Neural crest cell (in vitro differentiated cells): Measurements from ENCODE around the gene RC3H1. TPM values are rescaled to one million over a fixed set of nuclear protein-coding genes. Genes with fewer than 3 reads are reported as not detected.

Experiments
- DNase-seq: peaks from one replicate; pipeline ENCODE4 v3.0.0; 2021; ENCODE audit warnings: low read depth, mixed read lengths, low spot score
- H3K27ac Mint-ChIP-seq: one replicate; pipeline ENCODE4 v1.8.0; 2021; ENCODE audit warnings: mild to moderate bottlenecking, mixed read lengths; ENCODE audit not compliant: unreplicated experiment
- H3K27me3 Mint-ChIP-seq: 2 replicates; pipeline ENCODE4 v1.8.0; 2021; ENCODE audit warnings: low read depth, mild to moderate bottlenecking, mixed read lengths
- H3K36me3 Mint-ChIP-seq: 2 replicates; pipeline ENCODE4 v1.8.0; 2021; ENCODE audit warnings: low read depth, mild to moderate bottlenecking, mixed read lengths
- H3K4me1 Mint-ChIP-seq: 2 replicates; pipeline ENCODE4 v1.8.0; 2021; ENCODE audit warnings: mixed read lengths
- H3K4me3 Mint-ChIP-seq: one replicate; pipeline ENCODE4 v1.8.0; 2021; ENCODE audit warnings: mild to moderate bottlenecking, mixed read lengths
- H3K9me3 Mint-ChIP-seq: 2 replicates; pipeline ENCODE4 v1.8.0; 2021; ENCODE audit warnings: mixed read lengths
- total RNA-seq: library from RNA; stranded (reverse); gene quantifications from 2 replicates; pipeline ENCODE4 v1.2.1, GENCODE V29; 2021
- TF ChIP-seq, protein P1 (sequence below): fragments of 200-600 bp; sonication (generic); conservative IDR thresholded peaks from 2 replicates; pipeline ENCODE4 v1.5.0; 2021; ENCODE audit warnings: antibody characterized with exemption, mild to moderate bottlenecking

RC3H1 gene
- total RNA-seq, 1 donor from 2014 or later: 35.2 TPM

DNA sequence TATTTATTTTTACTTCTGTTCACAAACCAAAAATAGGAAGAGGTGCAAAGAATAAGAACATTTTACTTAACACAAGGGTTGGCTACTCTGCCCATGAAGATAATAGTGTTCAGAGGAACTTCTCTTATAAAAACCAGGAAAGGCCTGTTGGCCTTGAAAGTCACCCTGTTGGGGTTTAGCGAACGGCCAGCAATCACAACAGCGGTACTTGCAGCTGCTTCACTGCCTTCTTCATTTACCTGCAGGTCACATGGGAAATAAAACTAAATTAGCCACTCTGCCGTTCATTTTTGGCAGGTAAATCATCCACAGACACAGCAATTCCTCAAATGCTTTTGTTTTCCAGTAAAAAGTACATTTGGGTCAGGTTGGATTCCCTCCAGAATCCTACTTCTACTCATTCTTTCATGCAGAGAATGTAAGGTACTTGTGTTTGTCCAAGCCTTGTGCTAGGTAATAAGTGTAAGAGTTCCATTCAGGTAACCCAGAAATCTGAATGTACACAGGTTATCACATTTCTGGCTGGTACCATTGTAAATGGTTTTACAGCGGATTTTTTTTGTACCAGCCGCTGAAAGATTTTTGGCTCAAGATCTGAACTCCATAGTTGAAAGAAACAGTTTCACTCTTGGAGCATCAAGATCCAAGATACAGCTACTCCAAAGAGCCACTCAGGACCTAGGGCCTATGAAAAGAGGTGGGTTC, 118.2 kb downstream of the RC3H1 start:
- peaks cover 2% of the 10 kb centered on the region for H3K36me3 Mint-ChIP-seq
- H3K4me1 Mint-ChIP-seq: peaks cover 5% of the 10 kb centered on the region
- TF ChIP-seq, protein P1, sequence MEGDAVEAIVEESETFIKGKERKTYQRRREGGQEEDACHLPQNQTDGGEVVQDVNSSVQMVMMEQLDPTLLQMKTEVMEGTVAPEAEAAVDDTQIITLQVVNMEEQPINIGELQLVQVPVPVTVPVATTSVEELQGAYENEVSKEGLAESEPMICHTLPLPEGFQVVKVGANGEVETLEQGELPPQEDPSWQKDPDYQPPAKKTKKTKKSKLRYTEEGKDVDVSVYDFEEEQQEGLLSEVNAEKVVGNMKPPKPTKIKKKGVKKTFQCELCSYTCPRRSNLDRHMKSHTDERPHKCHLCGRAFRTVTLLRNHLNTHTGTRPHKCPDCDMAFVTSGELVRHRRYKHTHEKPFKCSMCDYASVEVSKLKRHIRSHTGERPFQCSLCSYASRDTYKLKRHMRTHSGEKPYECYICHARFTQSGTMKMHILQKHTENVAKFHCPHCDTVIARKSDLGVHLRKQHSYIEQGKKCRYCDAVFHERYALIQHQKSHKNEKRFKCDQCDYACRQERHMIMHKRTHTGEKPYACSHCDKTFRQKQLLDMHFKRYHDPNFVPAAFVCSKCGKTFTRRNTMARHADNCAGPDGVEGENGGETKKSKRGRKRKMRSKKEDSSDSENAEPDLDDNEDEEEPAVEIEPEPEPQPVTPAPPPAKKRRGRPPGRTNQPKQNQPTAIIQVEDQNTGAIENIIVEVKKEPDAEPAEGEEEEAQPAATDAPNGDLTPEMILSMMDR: no peak
- no peaks in the 10 kb centered on the region for H3K9me3 Mint-ChIP-seq
- H3K4me3 Mint-ChIP-seq: no peak overlapping the region
- H3K27me3 Mint-ChIP-seq: no peaks in the 10 kb centered on the region
- no peak overlapping the region for H3K27ac Mint-ChIP-seq
- no peak for DNase-seq

DNA sequence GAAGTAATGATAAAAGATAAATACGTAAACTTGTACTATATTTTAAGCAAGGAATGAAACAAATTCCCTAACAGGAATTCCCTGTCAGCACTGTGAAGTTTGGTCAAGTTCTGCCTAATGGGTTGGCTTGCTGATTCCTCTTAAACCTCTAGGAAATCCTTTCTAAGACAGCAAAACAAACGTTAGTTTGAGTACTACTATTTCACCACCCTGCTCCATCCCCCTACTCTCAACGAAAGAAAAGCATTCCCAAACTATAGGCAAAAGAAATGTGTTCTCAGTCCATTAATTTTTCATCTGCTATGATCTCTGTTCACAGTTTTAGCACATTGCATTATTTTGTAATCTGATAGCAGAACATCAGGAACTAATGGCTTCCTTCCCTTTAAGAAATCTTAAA, 121.2 kb downstream of the RC3H1 start:
- no peaks in the 10 kb centered on the region for H3K27me3 Mint-ChIP-seq
- H3K4me1 Mint-ChIP-seq: peaks cover 5% of the 10 kb centered on the region
- peaks cover 2% of the 10 kb centered on the region for H3K36me3 Mint-ChIP-seq
- no peak for DNase-seq
- no peak overlapping the region for H3K27ac Mint-ChIP-seq
- no peaks in the 10 kb centered on the region for H3K9me3 Mint-ChIP-seq
- TF ChIP-seq, protein P1: no peak
- H3K4me3 Mint-ChIP-seq: no peak overlapping the region

DNA sequence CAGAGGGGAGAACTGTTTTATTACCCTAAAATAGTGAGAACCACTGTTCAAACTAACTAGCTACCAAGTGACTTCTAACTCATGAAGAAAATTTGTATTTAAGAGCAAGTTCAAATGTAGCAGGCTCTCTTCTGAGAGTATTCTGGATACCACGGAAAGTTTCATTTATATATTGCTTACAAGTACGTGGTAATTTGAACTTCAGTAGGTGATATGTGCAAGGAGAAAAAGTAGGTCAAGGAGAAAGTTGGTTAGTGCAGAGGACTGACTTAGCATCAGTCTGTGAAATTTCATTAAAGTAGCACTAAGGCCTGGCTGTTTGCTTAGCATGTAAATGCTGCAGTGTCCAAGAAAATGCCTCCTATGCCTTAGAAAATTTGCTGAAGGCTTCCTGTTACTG, 121.7 kb downstream of the RC3H1 start:
- TF ChIP-seq, protein P1: no peak
- Mint-ChIP-seq H3K9me3 (no peaks in the 10 kb centered on the region), H3K27me3 (no peaks in the 10 kb centered on the region), H3K4me3 (no peak overlapping the region), H3K36me3 (no peaks in the 10 kb centered on the region), H3K27ac (no peak overlapping the region), H3K4me1 (peaks cover 5% of the 10 kb centered on the region)
- no peak for DNase-seq

DNA sequence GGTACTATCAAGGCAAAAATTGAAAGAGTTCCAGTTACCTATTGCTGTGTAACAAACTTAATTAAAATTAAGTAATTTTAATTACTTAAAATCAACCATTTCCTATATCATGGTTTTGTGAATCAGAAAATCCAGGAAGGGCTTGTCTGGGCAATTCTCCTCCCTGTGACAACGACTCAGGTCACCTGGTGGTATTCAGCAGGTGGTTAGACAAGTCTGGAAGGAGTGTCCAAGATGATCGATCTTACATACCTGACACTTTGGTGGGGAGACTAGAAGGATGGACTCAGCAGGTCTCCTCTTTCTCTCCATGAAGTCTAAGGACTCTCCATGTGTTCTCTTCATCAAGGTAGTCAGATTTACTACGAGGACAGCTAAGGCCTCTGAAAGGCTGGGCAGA, 128.0 kb downstream of the RC3H1 start:
- DNase-seq: no peak
- TF ChIP-seq, protein P1: no peak
- Mint-ChIP-seq H3K27ac (no peak overlapping the region), H3K27me3 (no peaks in the 10 kb centered on the region), H3K36me3 (no peaks in the 10 kb centered on the region), H3K4me3 (no peak overlapping the region), H3K4me1 (peaks cover 2% of the 10 kb centered on the region), H3K9me3 (no peaks in the 10 kb centered on the region)

DNA sequence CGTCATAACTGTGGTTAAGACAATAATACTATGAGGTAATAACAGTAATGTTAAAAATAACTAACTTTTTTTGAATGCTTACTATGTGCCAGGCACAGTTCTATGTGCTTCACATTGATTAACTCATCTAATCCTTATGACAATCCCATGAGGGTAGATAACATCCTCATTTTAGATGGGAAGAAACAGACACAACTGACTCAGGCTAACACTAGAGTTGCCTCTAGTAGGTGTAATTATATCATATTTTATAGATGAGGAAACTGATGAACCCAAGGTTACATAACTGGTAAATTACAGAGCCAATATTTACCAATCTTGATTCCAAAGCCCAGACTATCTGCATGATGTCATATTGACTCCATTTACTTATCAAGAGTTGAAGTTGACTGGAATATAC, 128.5 kb downstream of the RC3H1 start:
- H3K4me1 Mint-ChIP-seq: peaks cover 7% of the 10 kb centered on the region
- H3K36me3 Mint-ChIP-seq: no peaks in the 10 kb centered on the region

More for the DNA sequence above, 128.5 kb downstream of the RC3H1 start:
- Mint-ChIP-seq H3K4me3 (no peak overlapping the region), H3K27me3 (no peaks in the 10 kb centered on the region), H3K9me3 (no peaks in the 10 kb centered on the region), H3K27ac (no peak overlapping the region)
- DNase-seq: no peak
- TF ChIP-seq, protein P1: no peak
